Mucosa of descending colon (tissue), 3 donors: ENCODE measurements around the gene TNIP1. TPM values are rescaled to one million over a fixed set of nuclear protein-coding genes. Genes with fewer than 3 reads are reported as not detected.

ENCODE experiments used
- ATAC-seq: fragments of 200-7000 bp; cut with Tn5 transposase; one replicate; pipeline ENCODE4 v1.9.1; 2020; ENCODE audit warnings: mild to moderate bottlenecking, moderate library complexity
- DNase-seq, 3 donors: peaks; one replicate each; pipeline ENCODE4 v3.0.0-alpha.2; 2020
- H3K36me3 ChIP-seq: fragments of 200-600 bp; one replicate; pipeline ENCODE4 v1.8.0; 2021; ENCODE audit warnings: low read depth, mild to moderate bottlenecking
- H3K4me1 ChIP-seq: fragments of 200-600 bp; one replicate; pipeline ENCODE4 v1.8.0; 2021; ENCODE audit warnings: low read depth, mild to moderate bottlenecking
- H3K4me3 ChIP-seq: fragments of 200-600 bp; one replicate; pipeline ENCODE4 v1.8.0; 2021; ENCODE audit warnings: mild to moderate bottlenecking
- H3K9me3 ChIP-seq: fragments of 200-600 bp; one replicate; pipeline ENCODE4 v1.8.0; 2021; ENCODE audit warnings: mild to moderate bottlenecking
- intact Hi-C, 2 donors: fragments of 100-400 bp; cut with DNase I in 1 of 2; cut with micrococcal nuclease in 1 of 2; formaldehyde crosslinking; loops; one replicate each; pipeline versions ENCODE4 v1.11.0 to v1.11.1; 2022; cut with DNase I, micrococcal nuclease
- total RNA-seq, 3 donors: library from RNA; stranded (reverse); fragmentation: NEBNext Ultra II Directional in 2 of 3; extraction: Animal tissue kit (Norgen Biotek cat#: 25700) in 2 of 3; gene quantifications; one replicate each; pipeline versions ENCODE4 v1.2.1 to v1.2.4, GENCODE V29; 2021 to 2023
- TF ChIP-seq, protein P1 (sequence below): fragments of 200-600 bp; IDR thresholded peaks from one replicate; pipeline ENCODE4 v1.8.0; 2022; ENCODE audit warnings: antibody characterized with exemption, mild to moderate bottlenecking
- donor health status: DM: no; HTN: no; CAD: no; lungs with moderate emphysema.
- donor health status: DM: no; HTN: no; CAD: no.
- donor health status: DM: no; HTN: yes; CAD: no.

TNIP1 gene
- total RNA-seq, 3 donors from 2014 or later, result 140 to 218 (median 156) TPM

DNA sequence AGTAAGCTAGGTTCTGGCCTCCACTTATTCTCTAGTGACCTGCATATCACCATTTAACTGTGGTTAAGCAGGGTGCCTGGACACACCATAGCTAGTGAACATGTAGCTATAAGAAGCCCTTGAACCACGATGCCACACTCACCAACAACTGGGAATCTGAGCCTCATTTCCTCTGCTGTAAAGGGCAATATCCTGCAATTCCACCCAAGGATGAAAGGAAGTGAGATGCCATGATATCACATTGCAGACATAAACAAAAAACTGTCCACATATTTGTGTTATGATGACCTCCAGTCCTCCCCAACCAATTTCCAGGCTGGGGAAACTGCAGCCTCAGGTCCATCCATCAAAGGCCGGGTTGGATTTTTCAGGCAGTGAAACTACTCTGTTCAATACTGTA lies 10.4 kb downstream of the TNIP1 start:
- ATAC-seq (no peak), DNase-seq (no peak)
- H3K36me3 ChIP-seq, result no peaks in the 10 kb centered on the region
- intact Hi-C loops, result no loop called here
- H3K4me1 ChIP-seq, result peaks cover 26% of the 10 kb centered on the region
- H3K9me3 ChIP-seq, result no peaks in the 10 kb centered on the region
- TF ChIP-seq, protein P1, sequence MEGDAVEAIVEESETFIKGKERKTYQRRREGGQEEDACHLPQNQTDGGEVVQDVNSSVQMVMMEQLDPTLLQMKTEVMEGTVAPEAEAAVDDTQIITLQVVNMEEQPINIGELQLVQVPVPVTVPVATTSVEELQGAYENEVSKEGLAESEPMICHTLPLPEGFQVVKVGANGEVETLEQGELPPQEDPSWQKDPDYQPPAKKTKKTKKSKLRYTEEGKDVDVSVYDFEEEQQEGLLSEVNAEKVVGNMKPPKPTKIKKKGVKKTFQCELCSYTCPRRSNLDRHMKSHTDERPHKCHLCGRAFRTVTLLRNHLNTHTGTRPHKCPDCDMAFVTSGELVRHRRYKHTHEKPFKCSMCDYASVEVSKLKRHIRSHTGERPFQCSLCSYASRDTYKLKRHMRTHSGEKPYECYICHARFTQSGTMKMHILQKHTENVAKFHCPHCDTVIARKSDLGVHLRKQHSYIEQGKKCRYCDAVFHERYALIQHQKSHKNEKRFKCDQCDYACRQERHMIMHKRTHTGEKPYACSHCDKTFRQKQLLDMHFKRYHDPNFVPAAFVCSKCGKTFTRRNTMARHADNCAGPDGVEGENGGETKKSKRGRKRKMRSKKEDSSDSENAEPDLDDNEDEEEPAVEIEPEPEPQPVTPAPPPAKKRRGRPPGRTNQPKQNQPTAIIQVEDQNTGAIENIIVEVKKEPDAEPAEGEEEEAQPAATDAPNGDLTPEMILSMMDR, result no peak
- H3K4me3 ChIP-seq, result no peak overlapping the region

DNA sequence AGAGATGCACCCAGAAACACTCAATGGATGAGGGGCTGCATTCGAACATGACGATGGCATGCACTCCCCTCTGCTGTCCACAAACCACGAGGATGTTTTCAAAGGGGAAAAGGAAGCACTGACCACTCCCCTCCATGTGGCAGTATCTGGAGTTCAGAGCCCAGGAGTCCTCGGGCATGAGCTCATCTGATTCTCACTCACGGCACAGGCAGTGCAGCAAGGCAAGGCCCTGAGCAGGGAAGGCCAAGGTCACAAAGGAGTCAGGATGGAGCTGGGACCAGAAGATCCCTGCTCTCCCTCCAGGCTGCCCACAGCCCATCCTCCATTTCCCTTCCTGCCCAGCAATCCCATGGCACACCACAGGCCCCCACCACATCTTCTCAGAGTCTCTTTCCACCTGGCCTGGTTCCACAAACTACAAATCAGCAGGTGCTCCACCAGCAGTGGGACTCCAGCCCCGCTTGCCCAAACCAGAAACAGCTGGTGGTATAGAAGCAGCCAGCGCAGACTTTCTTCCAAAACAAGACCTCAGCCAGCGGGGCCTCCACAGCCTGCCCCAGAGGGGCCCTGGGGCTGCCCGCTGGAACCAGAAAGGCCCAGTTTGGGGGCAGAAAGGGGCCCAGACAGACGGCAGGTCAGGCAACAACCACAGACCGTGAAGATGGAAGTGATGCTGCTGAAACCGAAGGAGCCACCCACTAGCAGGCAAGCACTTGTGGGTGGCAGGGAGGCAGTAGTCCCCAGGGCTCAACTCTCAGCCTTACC lies 12.2 kb downstream of the TNIP1 start:
- no peaks in the 10 kb centered on the region for H3K36me3 ChIP-seq
- H3K9me3 ChIP-seq, result no peaks in the 10 kb centered on the region
- DNase-seq (no peak), ATAC-seq (peak; percentile 6)
- H3K4me3 ChIP-seq, result no peak overlapping the region
- TF ChIP-seq, protein P1, result no peak
- peaks cover 31% of the 10 kb centered on the region for H3K4me1 ChIP-seq
- intact Hi-C loops, result no loop called here

DNA sequence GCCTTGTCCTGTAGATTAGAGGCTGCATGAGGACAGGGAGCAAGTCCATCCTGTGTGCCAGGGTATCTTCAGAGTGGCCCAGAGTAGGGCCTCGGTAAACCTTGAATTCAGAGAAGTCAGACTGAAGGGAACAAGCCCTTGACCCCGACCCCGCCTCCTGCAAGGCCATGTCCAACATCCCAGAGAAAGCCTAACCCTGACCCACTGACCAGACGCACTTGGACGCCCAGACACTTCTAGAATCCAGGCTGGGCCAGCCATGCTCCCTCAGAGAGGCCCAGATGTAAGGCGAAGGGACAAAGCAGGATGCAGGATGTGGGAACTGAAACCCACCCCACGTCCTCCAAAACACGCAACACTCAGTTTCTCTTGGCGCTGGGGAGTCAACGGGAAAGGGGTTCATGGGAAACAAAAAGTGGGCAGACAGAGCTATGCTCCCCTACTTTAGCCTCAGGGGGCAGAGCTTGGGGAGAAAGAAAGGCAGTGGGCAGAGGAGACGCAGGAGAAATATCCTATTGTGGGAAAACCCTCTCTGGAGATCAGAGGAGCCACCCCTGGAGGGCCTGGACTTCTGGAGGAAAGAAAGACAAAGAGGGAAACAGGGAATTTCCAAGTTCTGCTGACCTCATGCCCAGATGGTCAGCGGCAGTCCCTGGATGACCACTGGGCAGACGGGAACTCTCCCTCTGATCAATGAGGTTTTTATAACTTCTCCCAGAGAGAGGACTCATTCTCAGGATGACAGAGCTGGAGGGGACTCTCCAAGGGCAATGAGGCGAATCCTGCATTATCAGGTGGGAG lies 13.0 kb downstream of the TNIP1 start:
- intact Hi-C loops, result no loop called here
- TF ChIP-seq, protein P1, result no peak
- no peaks in the 10 kb centered on the region for H3K9me3 ChIP-seq
- no peak overlapping the region for H3K4me3 ChIP-seq
- no peaks in the 10 kb centered on the region for H3K36me3 ChIP-seq
- ATAC-seq, result peak; percentile 5
- no peak for DNase-seq
- peaks cover 36% of the 10 kb centered on the region for H3K4me1 ChIP-seq

DNA sequence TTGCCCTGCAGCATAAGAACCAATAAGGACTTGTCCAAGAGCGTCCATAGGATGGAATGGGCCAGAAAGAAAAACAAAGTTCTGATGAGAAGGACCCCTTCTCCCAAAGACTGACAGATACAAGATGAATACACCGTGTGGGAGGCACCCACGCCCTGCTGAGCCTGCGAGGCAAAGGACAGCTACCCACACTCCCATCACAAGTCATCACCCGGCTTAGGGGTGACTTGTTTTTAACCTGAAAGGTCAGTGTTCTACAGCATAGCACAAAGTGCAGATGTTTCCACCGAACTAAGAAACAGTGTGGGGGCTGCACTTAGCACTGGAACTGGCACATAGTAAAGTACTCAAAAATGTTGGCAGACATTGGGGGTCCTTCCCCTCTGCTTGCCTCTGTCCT lies 13.9 kb downstream of the TNIP1 start:
- Histone ChIP-seq H3K9me3 (no peaks in the 10 kb centered on the region), H3K36me3 (no peaks in the 10 kb centered on the region), H3K4me1 (peaks cover 32% of the 10 kb centered on the region), H3K4me3 (no peak overlapping the region)
- ATAC-seq, result no peak
- no peak for DNase-seq
- intact Hi-C loops, result no loop called here
- TF ChIP-seq, protein P1, result no peak

DNA sequence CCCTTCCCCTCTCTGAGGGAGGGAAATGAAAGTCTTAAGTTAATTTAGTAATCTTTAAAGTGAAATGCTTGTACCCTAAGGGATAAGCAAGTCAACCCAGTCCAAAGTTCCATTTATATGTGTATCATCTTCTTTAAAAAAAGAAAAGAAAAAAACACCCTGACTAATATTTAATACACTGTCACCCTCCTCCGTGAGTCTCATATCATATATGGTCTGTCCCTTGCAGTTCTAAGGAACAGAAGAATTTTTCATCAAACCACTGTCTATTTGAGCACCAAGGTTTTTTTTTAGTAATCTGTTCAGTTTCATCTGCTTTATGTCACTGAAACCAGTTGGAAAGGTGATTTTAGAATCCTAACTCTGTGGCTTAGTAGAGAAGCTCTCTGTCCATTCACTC lies 15.2 kb downstream of the TNIP1 start:
- no peaks in the 10 kb centered on the region for H3K36me3 ChIP-seq
- ATAC-seq, result no peak
- H3K4me1 ChIP-seq, result peaks cover 32% of the 10 kb centered on the region
- intact Hi-C loops, result no loop called here
- TF ChIP-seq, protein P1, result no peak
- no peaks in the 10 kb centered on the region for H3K9me3 ChIP-seq
- no peak for DNase-seq
- H3K4me3 ChIP-seq, result no peak overlapping the region
